Fibroblast of lung (primary cell): ENCODE results near the gene SMAD5.

Experiments used
- CTCF ChIP-seq, 2 donors: IDR thresholded peaks in 1 of 2; conservative IDR thresholded peaks in 1 of 2; 1 replicate in 1 of 2; 2 replicates in 1 of 2; pipeline ENCODE4 v1.5.1; 2011 to 2012; ENCODE audit warnings: low read length in 2 of 2, control low read depth in 1 of 2, inconsistent platforms in 1 of 2, low read depth in 1 of 2, mild to moderate bottlenecking in 1 of 2
- EZH2 ChIP-seq: IDR thresholded peaks from 2 replicates; pipeline ENCODE4 v1.5.1; 2012; ENCODE audit warnings: low read length, control low read depth, mild to moderate bottlenecking; ENCODE audit errors: missing control alignments

DNA sequence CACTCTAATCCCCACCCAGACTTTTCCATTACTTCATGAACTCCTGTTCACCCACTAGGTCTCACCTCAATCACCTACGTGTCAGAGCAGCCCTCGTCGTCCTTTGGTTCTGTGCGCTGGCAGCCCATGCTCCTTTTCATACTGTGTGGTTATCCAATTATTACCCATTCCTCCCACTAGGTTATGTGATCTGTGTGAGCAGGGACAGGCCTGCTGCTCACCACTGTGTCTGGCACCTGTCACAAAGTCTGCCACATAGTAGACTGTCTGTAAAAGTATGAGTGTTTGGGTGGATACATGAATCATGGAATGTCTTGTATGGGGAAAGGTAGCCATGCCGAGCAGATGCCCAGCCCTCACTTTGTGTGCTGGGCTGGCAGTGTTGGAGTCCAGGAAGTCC is 12.1 kb upstream of the SMAD5 start:
- no peak for TF ChIP-seq CTCF (conservative IDR thresholded peaks at IDR 0.05 in 1 of 2, IDR thresholded peaks at IDR 0.05 in 1 of 2; ENCODE audit: low read depth in 1 of 2, low read length in 2 of 2)
- TF ChIP-seq EZH2, result no peak
